ENCODE data around the gene CTRL. TPM values are rescaled to one million over a fixed set of nuclear protein-coding genes. Genes with fewer than 3 reads are reported as not detected.

CTRL gene
- total and polyA plus RNA-seq, 11 donors, result 0.23 to 2.1 (median 0.74) TPM; not detected in 1

- no peak overlapping the region for H3K4me3 ChIP-seq
- no peaks in the 10 kb centered on the region for H3K27me3 ChIP-seq
- intact Hi-C loops (cut with DNase I), result loop anchor here in 1 of 10 donors (5.0 kb wide), 1 partner anchor 98 kb away; no protein-coding TSS in a partner anchor
- WGBS, 4 donors, result 73 to 79% (median 76%) methylated on average over 6 to 7 of the region's 7 CpGs
- peaks cover 0 to 61% (median 37%) of the 10 kb centered on the region in 12 donors for H3K4me1 ChIP-seq
- ATAC-seq (no peak), DNase-seq (no peak)
- peaks cover 0 to 56% (median 29%) of the 10 kb centered on the region in 9 donors for H3K36me3 ChIP-seq
- H3K27ac ChIP-seq, result no peak overlapping the region
- no peak for TF ChIP-seq CTCF (IDR thresholded peaks at IDR 0.05)
- TF ChIP-seq POLR2A (IDR thresholded peaks at IDR 0.05), result no peak
- H3K9me3 ChIP-seq, result no peaks in the 10 kb centered on the region
Observed at GRCh38 chr16:67914758-67915495, 16.7 kb downstream of the CTRL start.

DNA sequence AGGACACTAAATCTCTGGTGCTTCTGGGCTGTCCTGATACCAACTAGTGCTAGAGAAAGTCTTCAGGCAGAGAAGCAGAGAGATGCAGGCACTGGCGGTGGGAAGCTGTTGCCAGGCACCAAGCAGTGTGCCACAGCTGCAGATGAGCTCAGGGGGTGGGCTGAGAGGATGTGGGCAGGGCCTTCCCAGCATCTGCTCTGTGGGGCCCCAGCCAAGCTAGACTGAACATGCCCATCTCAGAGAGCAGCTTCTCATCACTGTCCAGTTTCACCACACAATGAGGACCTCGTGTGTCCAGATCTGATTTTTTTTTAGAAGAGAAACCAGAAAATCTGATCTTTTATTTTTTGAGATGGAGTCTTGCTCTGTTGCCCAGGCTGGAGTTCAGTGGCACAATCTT is 21.5 kb downstream of the CTRL start:
- Histone ChIP-seq H3K27ac (no peak overlapping the region), H3K9me3 (no peaks in the 10 kb centered on the region), H3K27me3 (no peaks in the 10 kb centered on the region), H3K36me3 (peaks cover 0 to 58% (median 43%) of the 10 kb centered on the region in 9 donors), H3K4me3 (no peak overlapping the region), H3K4me1 (peaks cover 0 to 14% (median 0%) of the 10 kb centered on the region in 12 donors)
- TF ChIP-seq POLR2A (IDR thresholded peaks at IDR 0.05) (no peak), CTCF (IDR thresholded peaks at IDR 0.05) (no peak)
- no peak for DNase-seq
- no peak for ATAC-seq
- intact Hi-C loops (cut with DNase I), result no loop called here
- WGBS, 4 donors, result 71 to 82% (median 71%) methylated on average over 2 of the region's 2 CpGs

- 91 to 96% (median 94%) methylated on average over 33 to 36 of the region's 36 CpGs for WGBS, 4 donors
- Histone ChIP-seq H3K4me3 (no peak overlapping the region), H3K27ac (no peak overlapping the region), H3K4me1 (peaks cover 0 to 6% (median 0%) of the 10 kb centered on the region in 12 donors), H3K36me3 (peaks cover 0 to 56% (median 43%) of the 10 kb centered on the region in 9 donors), H3K27me3 (no peaks in the 10 kb centered on the region), H3K9me3 (no peaks in the 10 kb centered on the region)
- intact Hi-C loops (cut with DNase I), result no loop called here
- no peak for DNase-seq
- no peak for ATAC-seq
- TF ChIP-seq CTCF (IDR thresholded peaks at IDR 0.05) (no peak), POLR2A (IDR thresholded peaks at IDR 0.05) (no peak)
Observed at GRCh38 chr16:67909056-67909742, 22.5 kb downstream of the CTRL start.
